ENCODE measurements around the gene CRYBB2. TPM values are rescaled to one million over a fixed set of nuclear protein-coding genes. Genes with fewer than 3 reads are reported as not detected.

Gene CRYBB2
- total and polyA plus RNA-seq, 4 donors = 0.08 to 0.10 TPM; not detected in 2

GRCh38 chr22:25196326-25196725 is 23.1 kb upstream of the CRYBB2 start:
- DNase-seq (ENCODE audit: low spot score) = no peak
- TF ChIP-seq GABPA (IDR thresholded peaks at IDR 0.05 in 1 of 2, conservative IDR thresholded peaks at IDR 0.05 in 1 of 2) (no peak), SP1 (IDR thresholded peaks at IDR 0.05) (no peak), ZBTB33 (IDR thresholded peaks at IDR 0.05) (no peak), HNF4A (conservative IDR thresholded peaks at IDR 0.05) (no peak), ATF3 (IDR thresholded peaks at IDR 0.05) (no peak), YY1 (IDR thresholded peaks at IDR 0.05) (no peak), CTCF (IDR thresholded peaks at IDR 0.05; ENCODE audit: low read depth, low read length, missing input control) (no peak), REST (IDR thresholded peaks at IDR 0.05) (no peak), HNF4G (IDR thresholded peaks at IDR 0.05) (no peak), FOXA1 (IDR thresholded peaks at IDR 0.05) (no peak), NR2F2 (IDR thresholded peaks at IDR 0.05) (no peak), FOXA2 (IDR thresholded peaks at IDR 0.05) (no peak), EGR1 (IDR thresholded peaks at IDR 0.05; ENCODE audit: low read depth in 2 of 2) (no peak), TAF1 (conservative IDR thresholded peaks at IDR 0.05) (no peak), MAX (IDR thresholded peaks at IDR 0.05) (no peak), RXRA (IDR thresholded peaks at IDR 0.05) (no peak), RAD21 (IDR thresholded peaks at IDR 0.05) (no peak), JUND (IDR thresholded peaks at IDR 0.05) (no peak)
- Histone ChIP-seq H3K4me1 (ENCODE audit: control insufficient read depth in 4 of 4, insufficient read depth in 4 of 4, low read length in 3 of 4) (no peaks in the 10 kb centered on the region), H3K9me3 (ENCODE audit: control insufficient read depth in 4 of 4, low read length in 3 of 4) (no peaks in the 10 kb centered on the region), H3K4me3 (ENCODE audit: low read depth in 1 of 3, low read length in 3 of 3) (no peak overlapping the region), H3K36me3 (ENCODE audit: control insufficient read depth in 4 of 4, insufficient read depth in 3 of 4, low read depth in 1 of 4, low read length in 3 of 4) (peaks cover 6 to 58% (median 41%) of the 10 kb centered on the region in 4 donors), H3K27ac (ENCODE audit: low read depth in 1 of 2, low read length in 2 of 2) (no peak overlapping the region), H3K9ac (ENCODE audit: low read depth in 1 of 2, low read length in 2 of 2) (no peak overlapping the region), H3K27me3 (ENCODE audit: control insufficient read depth in 4 of 4, insufficient read depth in 4 of 4, low read length in 3 of 4) (no peaks in the 10 kb centered on the region)
- 97% methylated on average over 5 of the region's 5 CpGs for WGBS

All from liver (tissue), 9 donors.